ENCODE data around the gene TJP3. TPM values are rescaled to one million over a fixed set of nuclear protein-coding genes. Genes with fewer than 3 reads are reported as not detected.

The TJP3 gene
- total RNA-seq, 1 donor from 2014 or later: 14.7 TPM

GRCh38 chr19:3783660-3784584 lies 75.7 kb downstream of the TJP3 start:
- peaks cover 6% of the 10 kb centered on the region for H3K4me1 ChIP-seq
- Mint-ChIP-seq H3K27ac (no peak overlapping the region), H3K4me3 (no peak overlapping the region), H3K27me3 (ENCODE audit: insufficient read depth, low read depth) (peaks cover 38% of the 10 kb centered on the region), H3K4me1 (peaks cover 3% of the 10 kb centered on the region), H3K36me3 (no peaks in the 10 kb centered on the region), H3K9me3 (peaks cover 18% of the 10 kb centered on the region)
- H3K36me3 ChIP-seq: no peaks in the 10 kb centered on the region
- no peaks in the 10 kb centered on the region for H3K9me3 ChIP-seq (ENCODE audit: low read depth)
- H3K27ac ChIP-seq: no peak overlapping the region
- DNase-seq (ENCODE audit: low spot score): peak; percentile 60
- peaks cover 3% of the 10 kb centered on the region for H3F3A ChIP-seq (ENCODE audit: low read depth)
- peaks cover 6% of the 10 kb centered on the region for H4K20me1 ChIP-seq (ENCODE audit: low read depth)
- no peak for TF ChIP-seq EZH2phosphoT487 (IDR thresholded peaks at IDR 0.05)
- TF ChIP-seq CTCF (IDR thresholded peaks at IDR 0.05): peak; percentile 48
- H3K79me2 ChIP-seq (ENCODE audit: low read depth): no peaks in the 10 kb centered on the region
- H3K4me2 ChIP-seq: no peak overlapping the region
- H2AFZ ChIP-seq (replicated peaks): no peak overlapping the region
- no peak overlapping the region for H3K4me3 ChIP-seq
- H3K27me3 ChIP-seq: peaks cover 51% of the 10 kb centered on the region
- no peak overlapping the region for H3K9ac ChIP-seq

GRCh38 chr19:3784607-3785450 lies 76.6 kb downstream of the TJP3 start:
- no peaks in the 10 kb centered on the region for H3K79me2 ChIP-seq (ENCODE audit: low read depth)
- peaks cover 6% of the 10 kb centered on the region for H4K20me1 ChIP-seq (ENCODE audit: low read depth)
- Mint-ChIP-seq H3K4me1 (peaks cover 3% of the 10 kb centered on the region), H3K9me3 (peaks cover 18% of the 10 kb centered on the region), H3K4me3 (peak overlapping the region; percentile 72), H3K27me3 (ENCODE audit: insufficient read depth, low read depth) (peaks cover 42% of the 10 kb centered on the region), H3K36me3 (no peaks in the 10 kb centered on the region), H3K27ac (no peak overlapping the region)
- H3K4me1 ChIP-seq: peaks cover 6% of the 10 kb centered on the region
- H3F3A ChIP-seq (ENCODE audit: low read depth): peaks cover 8% of the 10 kb centered on the region
- no peak overlapping the region for H3K4me3 ChIP-seq
- H3K36me3 ChIP-seq: no peaks in the 10 kb centered on the region
- H3K9me3 ChIP-seq (ENCODE audit: low read depth): no peaks in the 10 kb centered on the region
- peak overlapping the region; percentile 92 for H3K4me2 ChIP-seq
- no peak overlapping the region for H3K27ac ChIP-seq
- H3K27me3 ChIP-seq: peaks cover 58% of the 10 kb centered on the region
- peak; percentile 2 for DNase-seq (ENCODE audit: low spot score)
- H2AFZ ChIP-seq (replicated peaks): no peak overlapping the region
- H3K9ac ChIP-seq: no peak overlapping the region
- no peak for TF ChIP-seq EZH2phosphoT487 (IDR thresholded peaks at IDR 0.05)
- TF ChIP-seq CTCF (IDR thresholded peaks at IDR 0.05): no peak

- H3K27ac Mint-ChIP-seq: no peak overlapping the region
- Histone ChIP-seq H3K27ac (no peak overlapping the region), H4K20me1 (ENCODE audit: low read depth) (peaks cover 6% of the 10 kb centered on the region), H3K36me3 (no peaks in the 10 kb centered on the region), H3K9me3 (ENCODE audit: low read depth) (no peaks in the 10 kb centered on the region), H3K27me3 (peaks cover 62% of the 10 kb centered on the region), H3K4me3 (peak overlapping the region; percentile 88), H3K4me1 (peaks cover 6% of the 10 kb centered on the region), H3K4me2 (peak overlapping the region; percentile 92), H2AFZ (replicated peaks) (peak overlapping the region; percentile 100), H3F3A (ENCODE audit: low read depth) (peaks cover 8% of the 10 kb centered on the region), H3K9ac (no peak overlapping the region), H3K79me2 (ENCODE audit: low read depth) (no peaks in the 10 kb centered on the region)
- TF ChIP-seq EZH2 (IDR thresholded peaks at IDR 0.05) (peak; percentile 83), EZH2phosphoT487 (IDR thresholded peaks at IDR 0.05) (peak; percentile 73), CTCF (IDR thresholded peaks at IDR 0.05) (no peak)
- H3K4me1 Mint-ChIP-seq: peaks cover 3% of the 10 kb centered on the region
- peak; percentile 2 for DNase-seq (ENCODE audit: low spot score)
- peaks cover 46% of the 10 kb centered on the region for H3K27me3 Mint-ChIP-seq (ENCODE audit: insufficient read depth, low read depth)
- H3K36me3 Mint-ChIP-seq: no peaks in the 10 kb centered on the region
- H3K4me3 Mint-ChIP-seq: peak overlapping the region; percentile 41
- H3K9me3 Mint-ChIP-seq: peaks cover 18% of the 10 kb centered on the region
These were observed 77.3 kb downstream of the TJP3 start for GRCh38 chr19:3785451-3785937.

All from neural progenitor cell (in vitro differentiated cells).